MM.1S (cell line): ENCODE data around the gene LILRB3.
"Not testable (repeated sequence)": the region's sequence is repeated elsewhere in the genome, so short reads cannot be mapped to it uniquely, and the experiment has no call there.

Experiments
- DNase-seq: peaks from one replicate; pipeline ENCODE4 v3.0.0-alpha.2; 2015
- H2AFZ ChIP-seq: fragments of 300-600 bp; sonication (generic); 2 replicates; pipeline ENCODE4 v1.6.0; 2016; ENCODE audit warnings: antibody characterized with exemption, low read length
- H3F3A ChIP-seq: fragments of 300-600 bp; sonication (generic); 2 replicates; pipeline ENCODE4 v1.6.1; 2016; ENCODE audit warnings: mild to moderate bottlenecking, antibody characterized with exemption, low read length, moderate library complexity, mixed read lengths; ENCODE audit not compliant: insufficient read depth
- H3K27ac ChIP-seq: fragments of 300-600 bp; sonication (generic); 2 replicates; pipeline ENCODE4 v1.5.1; 2016; ENCODE audit warnings: mild to moderate bottlenecking, low read length
- H3K27me3 ChIP-seq: fragments of 300-600 bp; sonication (generic); replicated peaks from 2 replicates; pipeline ENCODE4 v1.6.0; 2016; ENCODE audit warnings: low read length; ENCODE audit not compliant: insufficient read depth
- H3K36me3 ChIP-seq: fragments of 300-600 bp; sonication (generic); replicated peaks from 2 replicates; pipeline ENCODE4 v1.6.1; 2016; ENCODE audit warnings: mild to moderate bottlenecking, low read length, mixed read lengths; ENCODE audit not compliant: insufficient read depth
- H3K4me1 ChIP-seq: fragments of 300-600 bp; sonication (generic); 2 replicates; pipeline ENCODE4 v1.6.1; 2016; ENCODE audit warnings: low read length, mixed read lengths
- H3K4me2 ChIP-seq: fragments of 300-600 bp; sonication (generic); 2 replicates; pipeline ENCODE4 v1.6.0; 2016; ENCODE audit warnings: low read depth, low read length
- H3K4me3 ChIP-seq: fragments of 300-600 bp; sonication (generic); 2 replicates; pipeline ENCODE4 v1.5.1; 2016; ENCODE audit warnings: low read length, mixed read lengths
- H3K79me2 ChIP-seq: fragments of 300-600 bp; sonication (generic); 2 replicates; pipeline ENCODE4 v1.6.1; 2016; ENCODE audit warnings: mixed run types, low read length, mixed read lengths
- H3K9ac ChIP-seq: fragments of 300-600 bp; sonication (generic); 2 replicates; pipeline ENCODE4 v1.6.1; 2016; ENCODE audit warnings: low read length, mixed read lengths
- H3K9me2 ChIP-seq: fragments of 300-600 bp; sonication (generic); replicated peaks from 2 replicates; pipeline ENCODE4 v1.6.1; 2016; ENCODE audit warnings: mild to moderate bottlenecking, low read length, mixed read lengths; ENCODE audit not compliant: insufficient read depth
- H3K9me3 ChIP-seq: fragments of 300-600 bp; sonication (generic); replicated peaks from 2 replicates; pipeline ENCODE4 v1.6.1; 2016; ENCODE audit warnings: mild to moderate bottlenecking, low read length, mixed read lengths; ENCODE audit not compliant: insufficient read depth
- H4K20me1 ChIP-seq: fragments of 300-600 bp; sonication (generic); 2 replicates; pipeline ENCODE4 v1.6.1; 2016; ENCODE audit warnings: mild to moderate bottlenecking, low read length, moderate library complexity, mixed read lengths; ENCODE audit not compliant: insufficient read depth
- EZH2 ChIP-seq: fragments of 300-600 bp; sonication (generic); optimal IDR thresholded peaks from 2 replicates; pipeline ENCODE3; 2017; ENCODE audit warnings: low read depth, mild to moderate bottlenecking, antibody characterized with exemption, low read length, mixed read lengths
- EZH2phosphoT487 ChIP-seq: fragments of 300-600 bp; sonication (generic); IDR thresholded peaks from 2 replicates; pipeline ENCODE4 v1.6.1; 2018; ENCODE audit warnings: antibody characterized with exemption, low read length
- TF ChIP-seq, protein P1 (sequence below): fragments of 300-600 bp; sonication (generic); IDR thresholded peaks from 2 replicates; pipeline ENCODE4 v1.5.1; 2016; ENCODE audit warnings: antibody characterized with exemption, low read length, mixed read lengths

LILRB3 gene

DNA sequence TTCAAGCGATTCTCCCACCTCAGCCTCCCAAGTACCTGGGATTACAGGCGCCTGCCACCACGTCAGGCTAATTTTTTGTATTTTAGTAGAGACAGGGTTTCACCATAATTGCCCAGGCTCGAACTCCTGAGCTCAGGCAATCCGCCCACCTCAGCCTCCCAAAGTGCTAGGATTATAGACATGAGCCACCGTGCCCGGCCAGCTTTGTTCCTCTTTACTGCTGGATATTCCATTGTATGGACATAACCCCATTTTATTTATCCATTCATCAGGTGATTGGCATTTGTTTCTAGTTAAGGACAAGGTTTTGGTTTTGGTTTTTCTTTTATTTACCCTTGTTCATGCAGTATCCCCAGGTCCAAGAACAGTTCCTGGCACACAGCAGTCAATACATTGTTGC lies 26.3 kb downstream of the LILRB3 start:
- Histone ChIP-seq H3K9me3 (no peaks in the 10 kb centered on the region), H3K4me1 (peaks cover 8% of the 10 kb centered on the region), H3K27ac (no peak overlapping the region), H3K9ac (no peak overlapping the region), H3K4me2 (no peak overlapping the region), H3F3A (peaks cover 8% of the 10 kb centered on the region), H3K9me2 (no peaks in the 10 kb centered on the region), H3K36me3 (peaks cover 2% of the 10 kb centered on the region; the same call in 1 of the 2 replicates), H2AFZ (no peak overlapping the region), H3K4me3 (no peak overlapping the region), H3K27me3 (no peaks in the 10 kb centered on the region), H3K79me2 (peaks cover 28% of the 10 kb centered on the region), H4K20me1 (peaks cover 3% of the 10 kb centered on the region)
- TF ChIP-seq, protein P1, sequence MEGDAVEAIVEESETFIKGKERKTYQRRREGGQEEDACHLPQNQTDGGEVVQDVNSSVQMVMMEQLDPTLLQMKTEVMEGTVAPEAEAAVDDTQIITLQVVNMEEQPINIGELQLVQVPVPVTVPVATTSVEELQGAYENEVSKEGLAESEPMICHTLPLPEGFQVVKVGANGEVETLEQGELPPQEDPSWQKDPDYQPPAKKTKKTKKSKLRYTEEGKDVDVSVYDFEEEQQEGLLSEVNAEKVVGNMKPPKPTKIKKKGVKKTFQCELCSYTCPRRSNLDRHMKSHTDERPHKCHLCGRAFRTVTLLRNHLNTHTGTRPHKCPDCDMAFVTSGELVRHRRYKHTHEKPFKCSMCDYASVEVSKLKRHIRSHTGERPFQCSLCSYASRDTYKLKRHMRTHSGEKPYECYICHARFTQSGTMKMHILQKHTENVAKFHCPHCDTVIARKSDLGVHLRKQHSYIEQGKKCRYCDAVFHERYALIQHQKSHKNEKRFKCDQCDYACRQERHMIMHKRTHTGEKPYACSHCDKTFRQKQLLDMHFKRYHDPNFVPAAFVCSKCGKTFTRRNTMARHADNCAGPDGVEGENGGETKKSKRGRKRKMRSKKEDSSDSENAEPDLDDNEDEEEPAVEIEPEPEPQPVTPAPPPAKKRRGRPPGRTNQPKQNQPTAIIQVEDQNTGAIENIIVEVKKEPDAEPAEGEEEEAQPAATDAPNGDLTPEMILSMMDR, result no peak
- TF ChIP-seq EZH2phosphoT487 (no peak), EZH2 (no peak)
- DNase-seq, result no peak

GRCh38 chr19:54194463-54194862 lies 28.3 kb downstream of the LILRB3 start:
- H3K9me3 ChIP-seq, H3K27ac ChIP-seq, H4K20me1 ChIP-seq, H3K4me2 ChIP-seq, H3K9ac ChIP-seq, H3K27me3 ChIP-seq, DNase-seq, H3K4me1 ChIP-seq, H3K4me3 ChIP-seq, H3F3A ChIP-seq, H3K9me2 ChIP-seq, H3K36me3 ChIP-seq, H2AFZ ChIP-seq: not testable (repeated sequence)
- H3K79me2 ChIP-seq, result peaks cover 19% of the 10 kb centered on the region

DNA sequence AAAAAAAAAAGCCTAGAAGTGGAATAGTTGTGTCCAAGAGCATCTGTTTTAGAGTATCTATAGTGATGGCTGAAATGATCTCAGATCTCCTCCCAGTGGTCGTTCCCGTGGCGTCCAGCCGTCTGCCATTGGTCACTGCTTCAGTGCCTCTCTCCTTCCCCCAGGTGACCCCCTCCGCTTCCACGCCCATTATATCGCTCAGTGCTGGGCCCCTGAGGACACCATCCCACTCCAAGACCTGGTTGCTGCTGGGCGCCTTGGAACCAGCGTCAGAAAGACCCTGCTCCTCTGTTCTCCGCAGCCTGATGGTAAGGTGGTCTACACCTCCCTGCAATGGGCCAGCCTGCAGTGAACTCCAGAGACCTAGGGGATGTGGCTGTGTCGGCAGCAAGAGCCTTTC lies 29.8 kb downstream of the LILRB3 start:
- Histone ChIP-seq H4K20me1 (no peaks in the 10 kb centered on the region), H3K79me2 (peaks cover 29% of the 10 kb centered on the region), H3K9me2 (no peaks in the 10 kb centered on the region), H3K36me3 (no peaks in the 10 kb centered on the region), H3K4me1 (peaks cover 14% of the 10 kb centered on the region), H2AFZ (no peak overlapping the region), H3K4me3 (no peak overlapping the region), H3K9ac (no peak overlapping the region), H3K9me3 (no peaks in the 10 kb centered on the region), H3K27ac (no peak overlapping the region), H3K27me3 (no peaks in the 10 kb centered on the region), H3F3A (no peaks in the 10 kb centered on the region), H3K4me2 (no peak overlapping the region)
- no peak for DNase-seq
- no peak for TF ChIP-seq EZH2
- TF ChIP-seq, protein P1, result no peak
- no peak for TF ChIP-seq EZH2phosphoT487

- Histone ChIP-seq H3K27me3 (no peaks in the 10 kb centered on the region), H3F3A (no peaks in the 10 kb centered on the region), H3K36me3 (no peaks in the 10 kb centered on the region), H3K4me2 (peak overlapping the region; percentile 96), H3K9me2 (no peaks in the 10 kb centered on the region), H2AFZ (no peak overlapping the region), H3K9ac (peak overlapping the region; percentile 92), H4K20me1 (no peaks in the 10 kb centered on the region), H3K4me1 (peaks cover 14% of the 10 kb centered on the region), H3K27ac (peak overlapping the region; percentile 94; the same call in 1 of the 2 replicates), H3K79me2 (peaks cover 30% of the 10 kb centered on the region), H3K9me3 (no peaks in the 10 kb centered on the region), H3K4me3 (peak overlapping the region; percentile 79)
- DNase-seq, result no peak
- TF ChIP-seq, protein P1, result no peak
- TF ChIP-seq EZH2phosphoT487 (no peak), EZH2 (no peak)
Measured at GRCh38 chr19:54191811-54192453, 30.9 kb downstream of the LILRB3 start.
